GM19372 (cell line): ENCODE measurements around the gene HECW1.
"Not testable (repeated sequence)": the region's sequence is repeated elsewhere in the genome, so short reads cannot be mapped to it uniquely, and the experiment has no call there.

Experiments used
- ATAC-seq: cut with Tn5 transposase; IDR thresholded peaks from one replicate; pipeline ENCODE4 v1.9.1; 2021; ENCODE audit warnings: mild to moderate bottlenecking, low read depth, moderate library complexity; ENCODE audit not compliant: unreplicated experiment

Gene HECW1

DNA sequence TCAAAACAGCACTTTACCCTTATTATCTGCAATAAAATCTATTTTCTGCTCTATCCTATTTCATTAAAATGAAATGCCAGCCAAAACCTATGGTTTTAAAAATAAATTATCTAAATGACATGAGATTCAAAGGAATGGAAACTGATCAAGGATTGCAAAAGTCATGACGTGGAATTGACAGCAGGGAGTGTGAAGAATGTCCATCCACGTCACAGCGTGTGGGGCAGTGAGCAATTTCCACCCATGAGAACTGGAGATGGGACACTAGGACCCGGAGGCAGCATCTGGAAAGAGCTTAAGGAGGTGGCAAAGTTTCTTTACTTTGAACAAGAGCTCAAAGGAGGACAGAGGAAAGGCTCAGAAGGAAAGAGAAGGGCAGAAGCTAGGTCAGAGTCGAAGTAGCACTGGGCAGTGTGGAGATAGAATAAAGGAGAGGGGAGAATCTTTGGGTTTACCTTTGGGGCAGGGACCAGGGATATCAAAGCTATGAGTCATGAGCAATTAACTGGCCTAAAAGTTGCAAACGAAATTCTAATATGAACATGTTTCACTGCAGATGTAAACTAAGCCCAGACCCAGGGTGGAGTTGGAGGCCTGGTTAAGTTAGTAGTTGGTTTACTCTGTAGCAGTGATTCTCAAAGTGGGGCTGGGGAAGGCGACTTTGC is 445.5 kb downstream of the HECW1 start:
- ATAC-seq: no peak

DNA sequence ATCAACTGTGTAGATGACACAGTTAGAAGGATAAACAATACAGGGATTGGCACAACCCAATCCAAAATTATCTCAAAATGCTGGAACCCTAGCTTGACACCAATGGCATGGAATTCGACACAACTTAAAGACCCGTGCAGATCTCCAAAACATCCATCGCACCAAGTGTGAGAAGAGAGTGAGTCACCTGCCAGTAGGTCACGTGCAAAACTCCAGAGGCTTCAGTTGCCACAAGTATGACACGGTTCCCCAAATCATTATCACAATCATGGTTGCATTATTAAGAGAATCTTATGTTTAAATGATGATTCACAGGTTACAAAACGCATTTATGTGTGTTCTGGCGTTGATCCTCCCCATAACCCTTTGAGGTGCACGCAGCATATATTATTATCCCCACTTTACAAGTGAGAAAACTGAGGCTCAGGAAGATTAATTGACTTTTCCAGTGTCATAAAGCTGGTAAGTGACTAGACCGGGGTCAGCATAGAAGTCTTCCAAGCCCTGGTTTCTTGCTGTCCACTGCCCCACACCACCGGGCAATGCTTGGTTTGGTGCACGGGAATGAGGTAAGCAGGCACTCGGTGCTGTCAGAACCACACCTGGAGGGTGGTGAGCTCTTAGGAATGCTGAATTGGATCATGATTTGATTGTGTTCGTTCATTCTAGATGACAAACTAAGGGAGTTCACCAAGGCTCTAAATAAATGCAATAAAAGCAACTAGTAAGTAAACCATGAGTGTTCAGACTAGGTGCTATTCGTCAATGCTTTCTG is 446.9 kb downstream of the HECW1 start:
- ATAC-seq: no peak

DNA sequence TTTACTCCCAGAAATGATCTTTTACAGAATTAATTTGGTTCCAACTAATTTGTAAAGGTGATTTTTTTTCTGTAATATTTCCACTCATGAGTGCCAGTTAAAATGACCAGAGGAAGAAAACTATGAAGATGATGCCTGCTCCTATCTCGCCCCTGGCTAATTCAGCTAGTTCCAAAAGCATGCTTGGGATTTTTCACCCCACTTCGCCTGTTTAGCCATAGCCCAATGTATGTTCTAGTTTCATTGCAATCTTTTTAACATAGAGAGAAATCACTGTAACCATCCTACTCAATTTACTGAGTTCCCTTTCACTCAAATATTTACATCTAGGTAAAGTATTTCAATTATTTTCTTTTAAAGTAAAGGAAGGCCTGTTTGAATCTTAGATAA is 447.5 kb downstream of the HECW1 start:
- no peak for ATAC-seq

DNA sequence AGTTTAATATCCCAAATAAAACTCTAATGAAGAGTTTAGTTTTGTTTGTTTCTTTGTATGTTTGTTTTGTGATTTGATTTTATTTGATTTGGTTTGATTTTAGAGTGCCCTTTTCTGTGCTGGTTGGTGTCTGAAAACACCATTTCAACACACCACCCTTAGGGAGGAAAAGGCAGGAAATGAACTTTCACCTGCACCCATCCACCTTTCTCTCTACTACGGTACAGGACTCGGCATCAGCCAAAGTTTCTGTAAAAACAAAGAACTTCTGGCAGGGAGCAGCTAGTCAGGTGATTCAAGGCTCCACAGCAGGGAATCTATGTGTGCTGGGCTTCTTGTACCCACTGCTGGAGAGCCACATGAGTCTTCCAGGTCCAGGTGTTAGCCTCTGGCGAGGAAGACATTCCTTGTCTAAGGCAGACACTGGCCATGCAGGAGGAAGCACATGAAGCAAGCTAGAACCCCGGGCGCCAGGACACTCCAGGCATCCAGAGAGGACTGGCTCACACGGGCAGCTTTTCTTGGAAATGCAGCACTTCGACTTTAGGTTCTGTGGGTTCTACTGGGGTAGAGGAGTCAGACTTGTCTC is 448.4 kb downstream of the HECW1 start:
- no peak for ATAC-seq

DNA sequence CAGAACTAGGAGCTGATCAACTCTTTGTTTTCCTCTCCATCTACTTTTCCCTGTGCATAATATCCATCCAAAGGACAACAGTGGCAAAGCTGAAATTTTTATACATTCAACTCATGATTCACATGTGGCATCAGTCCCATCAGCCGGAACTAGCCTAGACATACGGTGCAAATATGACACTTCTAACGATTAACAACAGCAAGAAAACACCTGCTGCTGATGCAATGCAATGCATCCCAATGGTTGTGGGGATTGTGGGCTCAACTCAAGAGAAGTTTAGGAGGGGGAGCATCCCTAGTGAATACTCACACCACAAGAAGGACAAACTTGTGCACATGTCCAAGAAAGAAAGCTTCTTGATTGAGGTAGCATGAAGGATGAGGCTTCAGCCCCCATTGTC is 449.9 kb downstream of the HECW1 start:
- ATAC-seq: no peak

DNA sequence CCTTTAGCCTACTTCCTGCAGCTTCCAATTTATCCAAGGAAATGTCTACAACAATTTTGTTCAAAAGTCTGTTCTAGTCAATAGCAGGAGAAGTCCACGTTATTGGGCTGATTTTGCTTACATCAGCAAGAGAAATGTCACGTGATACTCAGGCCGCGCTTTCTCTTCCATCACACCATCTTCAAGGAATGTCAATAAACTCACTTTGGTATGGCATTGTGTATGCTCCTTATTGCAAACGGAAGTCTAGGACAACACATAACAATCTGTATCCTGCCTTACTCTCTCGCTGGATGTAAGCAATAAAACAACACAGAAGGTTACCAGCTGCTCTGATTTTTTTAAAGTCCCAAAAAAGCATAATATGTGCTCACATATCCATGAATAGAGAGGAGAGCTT is 453.3 kb downstream of the HECW1 start:
- ATAC-seq: no peak

DNA sequence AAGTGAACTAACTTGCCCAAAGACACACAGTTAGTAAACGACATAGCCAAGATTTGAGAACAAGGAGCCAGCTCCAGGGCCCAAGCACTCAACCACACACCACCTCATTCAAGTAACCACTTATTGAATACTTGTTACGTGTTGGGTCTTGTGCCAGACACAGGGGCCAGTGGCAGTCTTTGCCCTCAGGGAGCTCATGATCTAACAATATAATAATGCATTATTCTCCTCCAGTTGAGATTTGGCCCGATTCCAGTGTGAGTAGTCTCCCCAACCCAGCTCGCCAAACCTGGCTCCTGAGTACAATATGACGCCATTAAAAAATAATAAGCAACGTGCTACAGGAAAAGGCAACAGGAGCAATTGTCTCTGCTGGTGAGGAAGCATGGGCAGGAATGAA is 456.1 kb downstream of the HECW1 start:
- ATAC-seq: no peak

DNA sequence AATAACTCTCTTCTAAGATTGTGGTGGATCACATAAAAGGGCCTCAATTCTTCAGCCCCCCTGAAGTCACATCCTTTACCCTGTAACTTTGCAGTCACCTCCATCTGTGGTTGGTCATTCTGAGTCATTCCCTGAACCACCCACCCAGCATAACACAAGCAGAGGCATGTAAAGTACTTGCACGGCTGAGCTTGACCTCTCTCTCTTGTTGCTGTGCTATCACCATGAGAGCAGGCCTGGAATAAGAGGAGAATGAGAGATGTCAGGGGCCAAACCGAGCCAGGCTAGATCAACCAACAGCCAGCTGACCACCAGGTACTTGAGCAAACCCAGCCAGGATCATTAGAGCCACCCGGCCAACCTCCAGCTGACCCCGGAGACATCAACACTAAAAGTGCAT is 457.0 kb downstream of the HECW1 start:
- peak; percentile 83 for ATAC-seq

DNA sequence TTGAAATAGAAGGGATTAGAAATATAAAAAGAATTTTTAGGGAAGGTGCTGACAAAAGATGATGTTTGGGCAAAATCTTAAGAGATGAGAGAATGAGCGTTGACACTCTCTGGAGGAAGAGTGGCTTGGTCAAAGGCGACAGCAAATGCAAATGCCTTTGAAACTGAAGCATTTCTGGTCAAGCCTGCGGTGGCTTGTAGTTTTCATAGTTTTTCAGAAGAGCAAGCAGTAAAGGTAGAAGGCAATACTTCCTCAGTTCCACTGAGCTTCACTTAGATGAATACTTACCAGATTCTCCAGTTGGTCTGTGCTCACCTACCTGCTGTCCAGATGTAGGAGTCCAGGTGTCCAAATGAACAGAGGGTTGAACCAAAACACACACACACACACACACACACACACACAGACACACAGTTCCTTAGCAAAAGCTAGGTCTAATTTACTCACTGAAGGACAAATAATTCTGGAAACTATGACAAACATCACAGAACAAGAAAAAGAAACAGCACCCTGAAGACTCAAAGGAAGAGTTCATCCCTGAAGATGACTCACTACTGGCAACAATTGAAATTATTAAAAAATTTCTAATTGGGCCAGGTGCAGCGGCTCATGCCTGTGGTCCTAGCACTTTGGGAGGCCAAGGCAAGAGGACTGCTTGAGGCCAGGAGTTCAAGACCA is 458.4 kb downstream of the HECW1 start:
- ATAC-seq: peak; percentile 58

DNA sequence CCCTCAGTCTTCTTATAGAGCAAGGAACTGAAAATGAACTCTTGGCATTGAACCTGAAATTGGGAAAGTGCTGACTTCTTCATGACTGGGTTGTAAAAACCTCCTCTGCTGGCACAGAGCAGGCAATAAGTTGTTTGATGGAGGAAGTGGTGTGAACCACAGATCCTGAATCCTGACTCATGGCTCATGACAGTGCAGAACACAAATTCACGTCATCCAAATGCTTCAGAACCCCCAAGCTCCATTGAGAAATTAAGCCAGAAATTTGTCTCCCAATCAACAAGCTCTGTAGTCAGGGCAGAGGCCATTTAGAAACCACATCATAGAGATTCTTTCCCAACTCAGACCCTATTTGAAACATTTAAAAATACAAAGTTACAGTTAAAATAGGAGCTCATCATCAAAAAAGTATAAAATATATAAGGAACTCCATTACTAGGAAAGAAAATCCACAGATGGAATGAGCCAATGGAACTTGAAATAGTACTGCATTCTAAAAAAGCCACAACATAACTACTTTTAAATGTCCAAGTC is 460.1 kb downstream of the HECW1 start:
- ATAC-seq: no peak

DNA sequence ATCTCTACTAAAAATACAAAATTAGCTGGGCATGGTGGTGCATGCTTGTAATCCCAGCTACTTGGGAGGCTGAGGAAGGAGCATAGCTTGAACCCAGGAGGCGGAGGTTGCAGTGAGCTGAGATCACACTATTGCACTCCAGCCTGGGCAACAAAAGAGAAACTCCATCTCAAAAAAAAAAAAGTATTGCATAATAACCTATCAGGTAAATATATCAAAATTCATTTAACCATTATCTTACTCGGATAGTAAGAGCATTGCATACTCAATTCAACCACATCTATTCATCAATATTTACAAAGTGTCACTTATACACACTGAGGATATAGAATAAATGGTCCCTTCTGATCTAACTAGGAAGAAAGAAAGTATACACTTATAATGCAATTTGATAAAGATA is 461.4 kb downstream of the HECW1 start:
- not testable (repeated sequence) for ATAC-seq

DNA sequence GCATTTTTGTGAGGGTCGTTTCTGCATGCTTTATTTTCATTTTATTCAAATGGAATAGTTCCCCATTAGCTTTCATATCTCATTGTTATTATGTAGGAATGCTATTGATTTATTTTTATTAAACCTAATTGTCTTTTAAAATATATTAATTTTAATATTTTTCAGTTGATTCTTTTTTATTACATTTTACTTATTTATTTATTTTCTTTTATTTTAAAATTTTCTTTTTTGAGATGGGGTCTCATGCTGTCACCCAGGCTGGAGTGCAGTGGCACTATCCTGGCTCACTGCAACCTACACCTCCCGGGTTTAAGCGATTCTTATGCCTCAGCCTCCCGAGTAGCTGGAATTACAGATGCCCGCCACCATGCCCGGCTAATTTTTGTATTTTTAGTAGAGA is 463.1 kb downstream of the HECW1 start:
- no peak for ATAC-seq

DNA sequence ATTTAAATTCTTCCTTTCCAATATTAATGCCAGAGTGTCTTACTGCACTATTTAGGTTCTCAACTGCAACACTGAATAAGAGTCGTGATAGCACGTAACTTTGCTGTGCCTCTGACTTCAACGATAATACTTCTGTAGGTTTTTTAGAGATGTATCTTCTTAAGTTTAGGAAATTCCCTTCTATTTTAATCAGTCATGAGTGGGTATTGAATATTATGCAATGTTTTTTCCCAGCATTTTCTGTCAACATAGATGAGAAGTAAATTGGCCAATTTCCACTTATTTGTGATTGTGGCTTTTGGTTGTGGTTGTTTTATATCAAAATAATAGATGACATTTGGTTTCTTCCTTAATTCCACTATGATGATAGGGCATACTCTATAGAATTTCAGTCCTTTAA is 463.8 kb downstream of the HECW1 start:
- no peak for ATAC-seq

DNA sequence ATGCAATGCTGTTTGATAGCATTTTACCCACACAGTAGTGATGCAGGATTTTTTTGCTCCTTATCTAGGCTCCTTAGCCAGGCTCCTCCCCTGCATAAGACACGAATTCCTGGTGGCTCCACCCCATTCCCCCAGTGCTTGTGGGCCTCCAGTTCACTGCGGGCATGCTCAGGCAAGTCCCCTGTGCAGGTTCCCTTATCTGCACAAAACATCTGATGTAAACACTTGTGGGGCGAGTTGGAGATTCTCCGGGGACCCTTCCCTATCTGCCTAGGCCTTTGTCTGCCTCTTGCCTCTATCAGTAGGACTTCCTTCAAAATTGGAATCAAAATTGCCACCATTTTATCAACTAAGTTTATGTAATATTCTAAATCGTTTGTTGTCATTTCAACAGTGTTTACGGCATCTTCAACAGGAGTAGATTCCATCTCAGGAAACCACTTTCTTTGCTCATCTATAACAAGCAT is 465.1 kb downstream of the HECW1 start:
- no peak for ATAC-seq

DNA sequence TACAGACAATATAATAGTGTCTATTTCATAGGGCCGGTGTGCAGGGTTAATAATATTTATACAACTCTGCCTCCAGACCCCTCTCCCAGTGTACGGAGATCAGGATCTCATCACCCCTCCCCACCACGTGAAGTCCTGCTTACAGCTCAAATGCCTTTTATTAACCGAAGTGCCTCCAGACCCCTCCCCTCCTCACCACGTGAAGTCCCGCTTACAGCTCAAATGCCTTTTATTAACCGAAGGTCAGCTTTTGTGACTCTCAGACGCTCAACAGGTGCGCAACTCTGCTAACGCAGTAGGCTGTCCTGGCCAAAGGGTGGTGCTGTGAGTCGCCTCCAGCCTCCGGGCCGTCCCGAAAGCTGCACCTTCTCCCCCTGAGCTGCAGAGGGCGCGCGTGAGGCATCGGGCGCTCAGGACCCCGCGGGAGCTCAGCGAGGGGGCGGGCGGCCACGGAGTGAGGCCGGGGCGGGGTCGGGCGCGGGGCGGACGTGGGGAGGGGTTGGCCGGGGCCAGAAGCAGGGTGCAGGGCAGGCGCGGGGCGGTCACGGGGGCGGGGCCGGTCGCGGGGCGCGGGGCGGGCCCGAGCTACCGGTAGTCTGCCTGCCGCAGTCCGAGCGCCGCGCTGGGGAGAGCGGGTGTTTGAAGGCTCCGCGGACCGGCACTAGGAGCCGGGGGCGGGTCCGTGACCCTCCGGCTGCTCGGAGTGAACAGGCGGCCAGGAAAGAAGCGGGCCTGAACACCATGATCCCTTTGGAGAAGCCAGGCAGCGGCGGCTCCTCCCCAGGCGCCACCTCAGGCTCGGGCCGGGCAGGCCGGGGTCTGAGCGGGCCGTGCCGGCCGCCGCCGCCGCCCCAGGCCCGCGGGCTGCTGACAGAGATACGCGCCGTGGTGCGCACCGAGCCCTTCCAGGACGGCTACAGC is 470.3 kb downstream of the HECW1 start, which contains the start of gene STK17A:
TSS of gene STK17A (plus strand) at position 606 of the 921 bp plus-strand sequence. CDS start at position 742, 136 bp downstream.
- ATAC-seq: peak; percentile 72

DNA sequence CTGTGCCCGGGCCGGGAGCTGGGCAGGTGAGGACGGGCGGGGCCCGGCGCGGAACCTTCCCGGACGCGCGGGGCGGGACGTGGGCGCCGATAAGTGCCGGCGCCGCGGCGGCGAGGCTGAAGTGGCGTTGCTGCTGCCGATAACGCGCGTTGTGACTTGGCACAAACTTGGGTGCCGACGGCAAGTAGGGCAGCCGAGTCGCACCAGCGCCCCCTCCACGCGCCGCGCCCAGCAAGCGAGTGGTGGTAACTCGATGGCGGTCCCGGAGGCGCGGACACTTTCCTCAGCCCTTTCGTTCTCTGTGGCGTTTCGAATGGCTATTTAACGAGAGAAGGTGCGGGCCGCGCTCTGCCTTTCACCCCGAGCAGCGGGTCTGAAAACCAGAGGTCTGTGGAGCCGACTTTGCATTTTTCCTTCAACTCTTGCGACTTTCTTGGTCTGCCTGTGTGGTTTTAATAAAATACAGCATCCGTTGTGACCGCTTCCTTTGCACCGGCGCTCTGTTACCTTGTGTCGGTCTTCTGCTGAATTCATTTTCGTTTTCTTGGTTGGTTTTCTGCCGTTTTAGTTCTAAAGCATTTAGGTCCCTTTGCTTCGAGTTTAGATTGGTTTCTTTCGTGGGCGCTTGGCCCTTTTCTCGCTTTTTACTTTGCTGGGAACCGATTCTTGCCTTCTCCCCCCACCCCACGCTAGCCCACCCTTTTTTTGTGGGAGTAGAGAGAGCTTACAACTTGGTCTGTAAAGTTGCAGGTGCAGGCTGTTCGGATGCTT is 471.2 kb downstream of the HECW1 start:
- ATAC-seq: peak; percentile 13

DNA sequence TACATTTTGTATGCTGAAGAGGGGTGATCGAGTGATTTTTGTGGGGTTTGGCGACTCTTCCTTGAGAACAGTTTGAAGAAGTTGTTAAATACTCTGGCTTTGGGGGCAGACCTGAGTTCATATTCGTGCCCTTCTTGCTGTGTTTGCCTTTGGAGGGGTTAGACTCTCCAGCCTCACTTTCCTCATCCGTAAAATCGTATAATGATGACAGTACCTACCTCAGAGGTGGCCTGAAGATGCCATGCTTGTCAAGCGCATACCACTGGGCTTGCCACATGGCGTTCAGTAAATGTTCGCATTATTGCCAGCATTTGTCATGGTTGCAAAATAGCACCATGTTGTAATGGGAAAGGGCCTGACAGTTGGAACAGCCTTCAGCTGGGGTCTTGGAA is 471.7 kb downstream of the HECW1 start:
- no peak for ATAC-seq

DNA sequence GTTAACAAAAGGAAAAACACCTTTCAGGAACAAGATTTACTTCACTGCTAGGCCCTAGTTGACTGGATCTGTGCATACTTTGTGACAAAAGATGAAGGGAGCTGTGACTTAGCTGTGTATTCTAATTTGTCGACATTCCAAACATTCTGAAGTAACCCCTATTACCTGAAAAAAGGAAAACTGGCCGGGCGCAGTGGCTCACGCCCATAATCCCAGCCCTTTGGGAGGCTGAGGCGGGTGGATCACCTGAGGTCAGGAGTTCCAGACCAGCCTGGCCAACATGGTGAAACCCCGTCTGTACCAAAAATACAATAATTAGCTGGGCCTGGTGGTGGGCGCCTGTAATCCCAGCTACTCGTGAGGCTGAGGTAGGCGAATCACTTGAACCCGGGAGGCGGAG is 472.3 kb downstream of the HECW1 start:
- not testable (repeated sequence) for ATAC-seq

DNA sequence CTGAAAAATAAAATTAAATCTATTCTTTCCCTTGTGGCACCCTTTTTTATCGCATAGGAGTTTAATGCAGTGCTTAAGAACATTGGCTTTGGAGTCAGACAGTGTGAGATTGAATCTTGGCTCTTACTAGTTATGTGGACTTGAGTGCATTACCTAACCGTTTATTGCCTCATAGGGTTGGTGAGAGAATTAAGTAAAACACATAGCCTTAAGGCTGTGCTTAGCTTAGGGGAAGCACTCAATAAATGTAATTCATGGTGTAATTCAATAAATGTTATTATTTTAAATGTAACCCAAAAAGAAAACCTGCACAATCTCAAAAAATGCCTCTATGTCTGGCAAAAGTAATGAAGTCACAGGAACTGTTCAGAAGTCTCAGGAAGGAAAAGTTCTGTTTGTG is 473.1 kb downstream of the HECW1 start:
- no peak for ATAC-seq
